ENCODE results near the gene ORMDL1.
"Not testable (repeated sequence)": the region's sequence is repeated elsewhere in the genome, so short reads cannot be mapped to it uniquely, and the experiment has no call there.

Gene ORMDL1

GRCh38 chr2:189762551-189763298 lies 21.4 kb downstream of the ORMDL1 start, which contains the start of gene OSGEPL1:
TSS of gene OSGEPL1 (minus strand) at chr2:189762792. CDS start at chr2:189761640, 1,152 bp downstream.
- Mint-ChIP-seq H3K27me3 (ENCODE audit: low read depth) (no peaks in the 10 kb centered on the region), H3K4me1 (peaks cover 18% of the 10 kb centered on the region), H3K9me3 (no peaks in the 10 kb centered on the region), H3K36me3 (ENCODE audit: low read depth) (peaks cover 21% of the 10 kb centered on the region), H3K27ac (peak within 1 kb of the TSS; percentile 96 to 98 (median 98)), H3K4me3 (peak within 1 kb of the TSS; percentile 92 to 97 (median 93))
- peak; percentile 44 to 57 (median 56) for TF ChIP-seq CTCF (IDR thresholded peaks at IDR 0.05; ENCODE audit: unreplicated experiment in 3 of 3)

- no peak for TF ChIP-seq CTCF (IDR thresholded peaks at IDR 0.05; ENCODE audit: unreplicated experiment in 3 of 3)
- H3K4me3 Mint-ChIP-seq = peak overlapping the region; percentile 92 to 97 (median 93)
Observed at GRCh38 chr2:189762229-189762550, 21.9 kb downstream of the ORMDL1 start.

GRCh38 chr2:189760154-189760553 lies 24.0 kb downstream of the ORMDL1 start:
- not testable (repeated sequence) for H3K27me3 Mint-ChIP-seq (ENCODE audit: low read depth); H3K36me3 Mint-ChIP-seq (ENCODE audit: low read depth); H3K27ac Mint-ChIP-seq; H3K9me3 Mint-ChIP-seq; H3K4me3 Mint-ChIP-seq
- peaks cover 18% of the 10 kb centered on the region for H3K4me1 Mint-ChIP-seq

More at GRCh38 chr2:189762229-189762550, 21.9 kb downstream of the ORMDL1 start:
- Mint-ChIP-seq H3K36me3 (ENCODE audit: low read depth) (peaks cover 19% of the 10 kb centered on the region), H3K9me3 (no peaks in the 10 kb centered on the region), H3K27ac (peak overlapping the region; percentile 96 to 98 (median 98)), H3K27me3 (ENCODE audit: low read depth) (no peaks in the 10 kb centered on the region), H3K4me1 (peaks cover 18% of the 10 kb centered on the region)

GRCh38 chr2:189756311-189756952 lies 27.7 kb downstream of the ORMDL1 start:
- Mint-ChIP-seq H3K27ac (no peak overlapping the region), H3K36me3 (ENCODE audit: low read depth) (peaks cover 25% of the 10 kb centered on the region), H3K27me3 (ENCODE audit: low read depth) (no peaks in the 10 kb centered on the region), H3K9me3 (no peaks in the 10 kb centered on the region), H3K4me1 (no peaks in the 10 kb centered on the region), H3K4me3 (no peak overlapping the region)
- TF ChIP-seq CTCF (IDR thresholded peaks at IDR 0.05; ENCODE audit: unreplicated experiment in 3 of 3) = no peak

- Mint-ChIP-seq H3K27me3 (ENCODE audit: low read depth) (no peaks in the 10 kb centered on the region), H3K4me1 (no peaks in the 10 kb centered on the region), H3K9me3 (no peaks in the 10 kb centered on the region), H3K27ac (no peak overlapping the region), H3K36me3 (ENCODE audit: low read depth) (peaks cover 27% of the 10 kb centered on the region), H3K4me3 (no peak overlapping the region)
- TF ChIP-seq CTCF (IDR thresholded peaks at IDR 0.05; ENCODE audit: unreplicated experiment in 3 of 3) = peak; percentile 31 to 43 (median 33)
Observed at GRCh38 chr2:189751080-189751658, 33.0 kb downstream of the ORMDL1 start.

GRCh38 chr2:189729430-189729829 lies 54.7 kb downstream of the ORMDL1 start:
- Mint-ChIP-seq H3K36me3 (ENCODE audit: low read depth) (no peaks in the 10 kb centered on the region), H3K27ac (no peak overlapping the region), H3K4me1 (no peaks in the 10 kb centered on the region), H3K9me3 (no peaks in the 10 kb centered on the region), H3K27me3 (ENCODE audit: low read depth) (no peaks in the 10 kb centered on the region), H3K4me3 (no peak overlapping the region)
- no peak for TF ChIP-seq CTCF (IDR thresholded peaks at IDR 0.05; ENCODE audit: unreplicated experiment in 3 of 3)

Measured in nephron (organoid).